Measurements from ENCODE around the gene GULP1. TPM values are rescaled to one million over a fixed set of nuclear protein-coding genes. Genes with fewer than 3 reads are reported as not detected.
A peak's percentile ranks its signal among the peaks of the same experiment; 100 is the strongest.

Gene GULP1
- total RNA-seq, 1 donor from 2014 or later = 30.0 TPM

DNA sequence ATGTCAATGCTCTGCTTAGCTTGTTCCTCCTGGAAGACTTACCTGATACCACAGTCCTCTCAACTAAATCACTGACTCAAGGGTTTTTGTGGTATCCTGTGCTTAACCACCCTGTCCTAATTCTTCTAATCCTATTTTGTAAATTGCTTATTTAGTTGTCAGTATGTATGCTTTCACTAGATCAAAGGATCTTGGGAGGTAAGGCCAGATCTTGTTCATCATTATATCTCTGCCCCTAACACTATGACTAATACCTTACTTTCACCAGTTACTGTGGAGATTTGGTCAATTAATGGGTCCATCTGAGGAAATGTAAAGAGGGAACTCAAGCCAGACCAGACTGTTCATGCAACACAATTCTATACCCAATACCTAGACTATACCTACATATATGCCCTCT, 203.2 kb downstream of the GULP1 start:
- no peak for FAIRE-seq

DNA sequence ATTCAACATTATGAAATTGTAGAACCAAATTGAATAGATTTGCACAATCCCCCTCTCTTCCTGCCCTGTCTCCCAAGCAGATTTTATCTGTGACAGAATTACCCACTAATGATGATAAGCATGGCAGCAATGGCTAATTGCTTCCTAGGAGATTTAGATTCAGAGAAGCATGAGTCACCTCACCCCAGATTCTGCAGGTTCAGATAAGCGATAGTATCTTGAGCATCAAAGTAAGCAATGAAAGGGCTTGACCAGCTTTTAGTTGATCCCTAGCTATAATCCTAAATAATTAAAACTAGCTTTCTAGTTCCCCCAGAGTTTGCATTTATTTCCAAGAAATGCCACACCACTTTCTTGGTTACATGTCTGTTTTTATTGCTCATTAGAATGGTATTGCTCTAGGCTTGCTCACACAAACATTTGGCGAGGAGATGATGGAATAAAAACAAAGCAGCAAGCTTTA, 204.3 kb downstream of the GULP1 start:
- FAIRE-seq = no peak
- no peak overlapping the region for H3K4me3 ChIP-seq (ENCODE audit: low read depth, low read length)
- no peaks in the 10 kb centered on the region for H3K27me3 ChIP-seq (ENCODE audit: control insufficient read depth, insufficient read depth, low read length)
- DNase-seq (ENCODE audit: low read depth) = peak; percentile 8
- TF ChIP-seq, protein P1, sequence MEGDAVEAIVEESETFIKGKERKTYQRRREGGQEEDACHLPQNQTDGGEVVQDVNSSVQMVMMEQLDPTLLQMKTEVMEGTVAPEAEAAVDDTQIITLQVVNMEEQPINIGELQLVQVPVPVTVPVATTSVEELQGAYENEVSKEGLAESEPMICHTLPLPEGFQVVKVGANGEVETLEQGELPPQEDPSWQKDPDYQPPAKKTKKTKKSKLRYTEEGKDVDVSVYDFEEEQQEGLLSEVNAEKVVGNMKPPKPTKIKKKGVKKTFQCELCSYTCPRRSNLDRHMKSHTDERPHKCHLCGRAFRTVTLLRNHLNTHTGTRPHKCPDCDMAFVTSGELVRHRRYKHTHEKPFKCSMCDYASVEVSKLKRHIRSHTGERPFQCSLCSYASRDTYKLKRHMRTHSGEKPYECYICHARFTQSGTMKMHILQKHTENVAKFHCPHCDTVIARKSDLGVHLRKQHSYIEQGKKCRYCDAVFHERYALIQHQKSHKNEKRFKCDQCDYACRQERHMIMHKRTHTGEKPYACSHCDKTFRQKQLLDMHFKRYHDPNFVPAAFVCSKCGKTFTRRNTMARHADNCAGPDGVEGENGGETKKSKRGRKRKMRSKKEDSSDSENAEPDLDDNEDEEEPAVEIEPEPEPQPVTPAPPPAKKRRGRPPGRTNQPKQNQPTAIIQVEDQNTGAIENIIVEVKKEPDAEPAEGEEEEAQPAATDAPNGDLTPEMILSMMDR (IDR thresholded peaks at IDR 0.05; ENCODE audit: insufficient read depth, low read length, severe bottlenecking) = no peak
- H3K36me3 ChIP-seq (ENCODE audit: control insufficient read depth, insufficient read depth, low read length) = no peaks in the 10 kb centered on the region

More for the DNA sequence above, 203.2 kb downstream of the GULP1 start:
- H3K27me3 ChIP-seq (ENCODE audit: control insufficient read depth, insufficient read depth, low read length) = no peaks in the 10 kb centered on the region
- no peak for DNase-seq (ENCODE audit: low read depth)
- H3K4me3 ChIP-seq (ENCODE audit: low read depth, low read length) = no peak overlapping the region
- H3K36me3 ChIP-seq (ENCODE audit: control insufficient read depth, insufficient read depth, low read length) = no peaks in the 10 kb centered on the region
- TF ChIP-seq, protein P1 (IDR thresholded peaks at IDR 0.05; ENCODE audit: insufficient read depth, low read length, severe bottlenecking) = no peak

DNA sequence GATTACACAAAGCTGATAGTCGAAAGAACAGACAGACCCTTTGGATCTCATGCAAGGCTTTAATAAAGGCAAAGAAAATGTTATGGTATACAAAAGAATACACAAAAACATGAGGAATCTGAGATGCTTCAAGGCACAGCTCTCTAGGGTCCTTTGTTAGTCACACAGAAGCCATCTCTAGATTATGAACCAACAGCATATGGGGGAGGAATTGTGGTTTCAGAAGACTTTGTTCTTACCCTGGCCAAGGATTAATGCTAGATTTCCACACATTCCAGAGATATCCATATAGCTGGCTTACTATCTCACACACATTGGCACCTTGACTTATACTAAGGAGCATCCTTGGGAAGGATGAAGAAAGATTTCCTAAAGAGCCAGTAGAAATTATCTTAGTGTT, 206.1 kb downstream of the GULP1 start:
- DNase-seq (ENCODE audit: low read depth) (no peak), FAIRE-seq (no peak)
- no peak overlapping the region for H3K4me3 ChIP-seq (ENCODE audit: low read depth, low read length)
- TF ChIP-seq, protein P1 (IDR thresholded peaks at IDR 0.05; ENCODE audit: insufficient read depth, low read length, severe bottlenecking) = no peak
- no peaks in the 10 kb centered on the region for H3K36me3 ChIP-seq (ENCODE audit: control insufficient read depth, insufficient read depth, low read length)
- no peaks in the 10 kb centered on the region for H3K27me3 ChIP-seq (ENCODE audit: control insufficient read depth, insufficient read depth, low read length)

DNA sequence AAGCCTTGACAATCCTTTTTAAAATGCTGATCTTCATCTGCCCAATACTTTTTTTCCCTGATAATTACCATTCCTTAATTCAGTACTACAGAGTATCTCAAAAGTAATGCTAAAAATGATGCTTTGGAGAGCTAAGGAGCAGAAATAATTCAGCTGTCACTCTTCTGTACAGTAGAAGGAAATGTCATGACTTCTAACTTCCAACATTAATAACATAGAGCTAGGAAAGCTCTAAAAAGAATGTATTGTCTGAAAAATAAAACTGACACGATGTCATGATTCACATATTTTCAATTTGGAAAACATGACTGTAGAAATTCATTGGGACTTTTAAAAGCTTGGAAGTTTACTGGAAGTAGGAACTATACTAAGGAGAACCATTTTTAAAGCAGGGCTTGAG, 212.3 kb downstream of the GULP1 start:
- Histone ChIP-seq H3K27me3 (ENCODE audit: control insufficient read depth, insufficient read depth, low read length) (no peaks in the 10 kb centered on the region), H3K36me3 (ENCODE audit: control insufficient read depth, insufficient read depth, low read length) (no peaks in the 10 kb centered on the region), H3K4me3 (ENCODE audit: low read depth, low read length) (no peak overlapping the region)
- FAIRE-seq (no peak), DNase-seq (ENCODE audit: low read depth) (no peak)
- TF ChIP-seq, protein P1 (IDR thresholded peaks at IDR 0.05; ENCODE audit: insufficient read depth, low read length, severe bottlenecking) = no peak

DNA sequence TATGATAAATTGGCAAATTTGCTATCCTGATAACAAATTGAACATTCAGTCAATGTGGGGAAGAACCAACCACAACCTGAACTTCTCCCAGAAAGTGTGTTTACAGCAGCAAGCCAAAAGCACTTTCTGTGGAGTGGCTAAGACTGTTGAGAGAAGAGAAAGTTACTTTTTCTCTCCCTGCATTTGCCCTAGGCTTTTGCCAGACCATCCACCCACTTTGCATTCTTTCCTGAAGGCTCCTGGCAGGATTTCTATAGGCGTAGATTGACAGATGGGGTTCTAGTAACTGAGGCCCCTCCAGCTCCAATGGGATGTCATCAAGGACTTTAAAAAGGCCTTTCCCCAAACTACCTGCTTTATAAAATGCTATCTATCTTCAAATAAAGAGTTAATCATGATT, 215.2 kb downstream of the GULP1 start:
- DNase-seq (ENCODE audit: low read depth) (no peak), FAIRE-seq (no peak)
- Histone ChIP-seq H3K36me3 (ENCODE audit: control insufficient read depth, insufficient read depth, low read length) (no peaks in the 10 kb centered on the region), H3K4me3 (ENCODE audit: low read depth, low read length) (no peak overlapping the region), H3K27me3 (ENCODE audit: control insufficient read depth, insufficient read depth, low read length) (no peaks in the 10 kb centered on the region)
- TF ChIP-seq, protein P1 (IDR thresholded peaks at IDR 0.05; ENCODE audit: insufficient read depth, low read length, severe bottlenecking) = no peak

DNA sequence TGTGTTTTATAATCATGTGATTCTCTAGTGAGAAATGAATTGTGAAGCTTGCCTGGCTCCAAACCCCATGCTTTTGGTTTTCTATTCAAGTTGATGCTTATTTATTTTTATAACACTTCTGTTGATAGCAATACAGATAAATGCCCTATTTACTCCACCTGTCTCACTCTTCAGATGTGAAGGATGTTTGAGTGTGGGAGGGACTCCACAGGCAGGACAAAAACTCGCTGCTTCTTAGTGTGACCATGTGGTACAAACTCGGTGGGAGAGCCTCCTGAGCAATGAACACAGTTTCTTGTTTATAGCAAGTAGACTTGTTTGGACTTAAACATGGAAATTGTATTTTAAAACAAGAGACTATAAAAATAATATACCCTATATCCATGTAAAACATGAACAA, 219.7 kb downstream of the GULP1 start:
- H3K4me3 ChIP-seq (ENCODE audit: low read depth, low read length) = no peak overlapping the region
- FAIRE-seq = no peak
- no peaks in the 10 kb centered on the region for H3K27me3 ChIP-seq (ENCODE audit: control insufficient read depth, insufficient read depth, low read length)
- DNase-seq (ENCODE audit: low read depth) = no peak
- H3K36me3 ChIP-seq (ENCODE audit: control insufficient read depth, insufficient read depth, low read length) = no peaks in the 10 kb centered on the region
- TF ChIP-seq, protein P1 (IDR thresholded peaks at IDR 0.05; ENCODE audit: insufficient read depth, low read length, severe bottlenecking) = no peak
